HG03175 (cell line): Measurements from ENCODE around the gene CLCN6.
"Not testable (repeated sequence)": the region's sequence is repeated elsewhere in the genome, so short reads cannot be mapped to it uniquely, and the experiment has no call there.

Experiments
- ATAC-seq: cut with Tn5 transposase; IDR thresholded peaks from one replicate; pipeline ENCODE4 v1.9.1; 2021; ENCODE audit warnings: mild to moderate bottlenecking, moderate library complexity; ENCODE audit not compliant: unreplicated experiment

CLCN6 gene

DNA sequence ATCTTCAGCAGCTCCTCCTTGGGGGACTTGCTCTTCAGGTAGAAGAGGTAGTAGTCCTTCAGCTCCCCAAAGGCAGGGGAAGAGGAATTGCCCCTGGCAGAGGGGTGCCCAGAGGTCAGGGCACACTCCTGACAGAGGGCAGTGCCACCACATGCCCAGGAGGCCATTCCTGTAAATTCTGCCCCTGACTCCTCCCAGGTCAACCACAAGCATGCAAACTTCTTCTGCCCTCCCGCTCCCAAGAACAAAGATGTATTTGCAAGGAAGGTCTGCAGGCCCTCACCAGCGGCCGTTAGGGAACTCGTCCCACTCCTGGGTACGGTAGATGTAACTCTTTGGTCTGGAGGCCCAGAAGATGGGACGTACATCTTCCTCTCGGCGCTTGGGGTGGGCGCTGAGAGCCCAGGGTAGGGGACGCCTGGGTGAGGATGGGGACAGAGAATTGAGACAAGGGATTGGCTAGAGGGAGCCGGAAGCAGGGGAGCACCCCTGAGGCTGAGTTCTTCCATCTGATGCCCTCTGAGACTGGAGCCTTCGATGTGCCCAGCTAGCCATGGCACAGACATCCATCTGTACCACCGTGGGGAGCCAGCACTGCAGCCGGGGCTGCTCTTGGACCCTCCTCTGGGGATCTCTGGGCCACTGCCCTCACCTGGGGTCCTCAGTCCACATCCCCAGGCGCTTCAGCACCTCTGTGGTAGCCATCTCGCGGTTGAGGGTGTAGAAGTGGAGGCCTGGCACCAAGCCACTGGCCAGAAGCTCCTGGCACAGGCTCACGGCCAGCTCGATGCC, 11.3 kb upstream of the CLCN6 start:
- ATAC-seq = no peak

GRCh38 chr1:11795238-11795890, 10.6 kb upstream of the CLCN6 start:
- no peak for ATAC-seq

GRCh38 chr1:11796036-11796828, 9.8 kb upstream of the CLCN6 start:
- no peak for ATAC-seq

DNA sequence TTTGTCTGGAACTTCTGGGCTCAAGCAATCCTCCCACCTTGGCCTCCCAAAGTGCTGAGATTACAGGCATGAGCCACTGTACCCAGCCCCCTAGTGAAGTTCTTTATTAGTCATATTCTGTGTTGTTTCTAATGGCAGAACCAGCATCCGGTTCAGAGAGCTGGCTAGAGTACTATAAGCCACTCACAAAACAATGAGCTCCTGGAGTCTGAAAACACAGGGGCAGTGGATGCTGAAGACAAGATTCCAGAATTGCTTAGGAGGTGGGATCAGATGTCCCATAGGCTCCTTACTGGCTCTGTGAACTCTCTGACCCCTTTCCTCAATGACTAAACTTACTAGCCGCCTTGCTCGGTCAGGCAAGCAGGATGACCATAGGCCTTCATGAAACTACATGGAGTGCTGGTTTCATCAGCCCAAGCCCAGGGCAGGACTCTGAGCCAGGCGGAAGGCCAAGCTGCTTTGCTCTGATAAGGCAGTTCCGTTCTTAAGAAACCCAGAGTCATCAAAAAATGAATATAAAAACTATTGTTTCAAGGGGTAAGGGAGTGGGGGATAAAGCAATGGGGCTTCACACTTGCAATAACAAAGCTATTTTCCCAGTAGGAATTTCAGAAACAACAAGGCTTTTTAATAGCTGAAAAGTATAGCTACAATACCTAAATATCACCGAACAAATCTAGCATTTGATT, 8.3 kb upstream of the CLCN6 start:
- ATAC-seq = no peak

GRCh38 chr1:11799099-11799498, 6.9 kb upstream of the CLCN6 start:
- ATAC-seq = no peak

GRCh38 chr1:11799896-11800295, 6.1 kb upstream of the CLCN6 start:
- ATAC-seq = no peak

- no peak for ATAC-seq
These were observed 5.6 kb upstream of the CLCN6 start for GRCh38 chr1:11800391-11800755.

- no peak for ATAC-seq
These were observed 5.1 kb upstream of the CLCN6 start for GRCh38 chr1:11800756-11801433.

DNA sequence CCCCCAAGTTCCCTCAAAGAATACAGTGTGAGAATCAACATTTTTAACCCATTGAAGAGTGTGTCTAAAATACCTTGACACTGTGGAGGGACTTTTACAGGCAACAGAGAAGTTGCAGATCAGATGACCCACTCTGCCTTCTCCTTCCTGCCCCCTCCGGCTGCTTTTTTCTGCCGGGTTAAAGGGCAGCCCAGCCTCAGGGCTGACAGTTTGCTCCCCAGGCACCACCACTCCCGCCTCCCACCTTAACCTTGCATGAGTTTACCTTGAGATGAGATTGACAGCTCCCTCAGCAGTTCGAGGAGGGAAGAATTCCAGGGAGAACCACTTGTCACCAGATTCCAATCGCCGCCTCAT, 3.4 kb upstream of the CLCN6 start:
- no peak for ATAC-seq

DNA sequence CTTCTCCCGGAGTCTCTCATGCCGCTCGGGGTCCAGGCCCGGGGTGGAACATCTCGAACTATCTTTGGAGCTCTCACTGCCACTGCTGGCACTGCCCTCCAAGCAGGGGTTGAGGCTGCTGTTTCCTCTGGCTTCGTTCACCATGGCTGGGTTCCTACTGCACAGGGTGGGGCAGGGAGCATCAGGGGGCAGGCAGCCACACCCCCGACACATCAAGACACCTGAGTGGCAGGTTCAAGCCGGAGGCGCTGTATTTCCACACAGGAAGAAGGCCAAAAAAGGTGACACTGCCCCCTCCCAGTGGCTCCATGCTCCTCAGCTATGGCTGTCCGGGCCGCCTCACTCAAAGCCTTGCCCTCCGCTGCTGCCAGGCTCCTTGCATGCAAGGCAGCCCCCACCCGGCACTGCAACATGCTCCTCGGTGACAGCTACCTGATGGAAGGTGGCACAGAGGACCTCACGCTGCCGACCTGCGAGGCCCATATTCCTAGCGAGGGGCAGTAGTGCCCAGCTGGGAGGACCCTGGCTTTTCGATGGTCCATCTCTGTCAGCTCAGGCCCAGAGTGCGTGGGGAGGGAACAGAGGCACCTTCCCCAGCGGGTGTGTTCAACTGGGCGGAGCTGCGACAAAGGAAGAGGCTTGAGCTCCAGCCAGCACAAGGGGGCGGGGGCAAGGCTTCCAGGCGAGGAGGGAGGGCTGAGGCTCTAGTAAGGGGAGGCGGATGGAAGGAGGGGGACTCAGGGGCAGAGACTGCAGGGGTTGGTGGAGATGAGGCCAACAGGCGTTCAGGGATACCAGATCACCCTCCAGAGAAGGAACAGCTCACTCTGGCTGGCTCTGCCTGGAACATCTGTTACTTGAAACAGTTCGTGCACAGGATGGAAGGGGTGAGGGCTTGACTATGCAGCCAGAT, 2.8 kb upstream of the CLCN6 start:
- peak; percentile 18 for ATAC-seq

DNA sequence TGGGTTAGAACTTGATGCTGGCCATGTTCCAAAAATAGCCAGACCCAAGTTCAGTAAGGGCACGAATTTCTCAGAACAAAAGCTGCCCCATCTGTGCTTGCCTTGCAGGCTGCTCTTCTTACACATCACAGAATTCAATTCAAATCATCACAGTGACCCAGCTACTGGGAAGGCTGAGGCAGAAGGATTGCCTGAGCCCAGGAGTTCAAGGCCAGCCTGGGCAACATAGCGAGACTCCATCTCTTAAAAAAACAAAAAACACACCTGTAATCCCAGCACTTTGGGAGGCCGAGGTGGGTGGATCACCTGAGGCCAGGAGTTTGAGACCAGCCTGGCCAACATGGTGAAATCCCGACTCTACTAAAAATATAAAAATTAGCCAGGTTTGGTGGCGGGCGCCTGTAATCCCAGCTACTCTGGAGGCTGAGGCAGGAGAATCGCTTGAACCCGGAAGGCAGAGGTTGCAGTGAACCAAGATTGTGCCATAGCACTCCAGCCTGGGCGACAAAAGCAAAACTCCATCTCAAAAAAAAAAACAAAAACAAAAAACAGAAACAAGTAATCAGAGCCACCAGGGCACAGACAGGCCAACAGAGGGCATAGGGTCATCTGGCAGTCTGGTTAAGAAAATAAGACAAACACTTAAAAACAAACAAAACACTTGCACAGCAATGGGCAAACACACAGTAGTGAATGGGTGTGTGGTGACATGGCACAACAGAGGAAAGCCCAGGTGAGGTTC, 1.9 kb upstream of the CLCN6 start:
- ATAC-seq = not testable (repeated sequence)

DNA sequence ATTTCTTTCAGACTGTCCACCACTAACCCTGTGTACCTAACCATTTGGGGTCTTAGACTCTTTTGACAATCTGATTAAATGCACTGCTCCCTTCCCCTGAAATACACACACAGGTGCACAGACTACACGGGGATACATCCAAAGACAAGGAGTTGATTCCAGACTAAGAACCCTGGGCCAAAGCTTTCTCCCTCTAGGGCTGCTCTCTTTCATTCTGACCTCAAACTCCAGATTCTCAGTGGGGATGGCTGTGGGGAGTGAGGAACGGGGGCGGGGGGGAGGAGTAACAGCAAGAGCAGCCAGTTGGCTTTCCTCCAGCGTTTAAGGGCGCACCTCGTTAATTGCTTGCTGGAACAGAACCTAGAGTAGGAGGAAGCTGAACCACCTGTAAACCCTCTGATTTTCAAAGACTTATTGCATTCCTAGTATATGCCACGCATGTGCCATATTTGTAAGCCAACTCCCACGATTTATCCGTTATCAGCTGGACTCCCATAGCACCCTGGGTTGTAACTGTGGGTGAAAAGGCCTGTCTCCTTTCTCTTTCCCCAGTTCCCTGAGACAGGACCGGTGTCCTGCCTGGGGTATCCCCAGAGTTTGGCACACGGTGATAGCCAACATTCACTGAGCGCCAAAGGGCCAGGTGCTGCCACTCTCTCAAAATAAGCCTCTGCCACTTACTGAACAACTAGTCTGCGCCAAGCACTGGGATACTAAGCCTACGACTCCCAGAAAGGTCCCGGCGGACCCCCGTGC, 1.1 kb upstream of the CLCN6 start:
- ATAC-seq = no peak

DNA sequence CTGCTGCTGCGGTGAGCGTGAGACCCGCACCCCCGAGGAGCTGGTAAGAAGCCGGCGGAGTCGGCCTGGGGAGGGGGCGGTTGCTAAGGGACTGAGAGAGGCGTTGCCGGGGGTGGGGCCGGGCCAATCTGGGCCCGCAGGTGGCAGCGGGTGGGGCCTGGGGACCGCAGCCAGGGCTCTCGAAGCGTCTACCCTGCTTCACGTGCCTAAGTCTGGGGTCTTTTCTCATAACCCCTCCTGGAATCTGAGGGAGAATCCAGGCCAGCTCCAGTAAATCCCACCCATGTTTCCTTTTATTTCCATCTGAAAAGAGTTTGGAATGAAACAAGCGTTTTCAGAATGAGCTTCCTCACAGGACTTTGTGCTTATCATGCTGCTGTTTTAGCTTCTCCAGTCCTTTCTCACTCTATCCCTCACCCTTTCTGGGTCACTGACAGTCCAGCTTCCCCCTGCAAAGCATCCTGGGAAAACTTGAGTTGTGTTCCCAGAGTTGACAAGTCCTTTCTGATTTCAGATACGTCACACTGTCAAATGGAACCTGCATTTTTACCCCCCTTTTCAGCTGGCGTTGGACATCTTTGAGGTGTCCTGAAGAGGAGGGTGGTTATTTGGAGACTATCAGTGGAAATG, 431 bp downstream of the CLCN6 start:
- peak; percentile 42 for ATAC-seq

- ATAC-seq = no peak
These were observed 1.1 kb downstream of the CLCN6 start for GRCh38 chr1:11807133-11807532.

- ATAC-seq = no peak
These were observed 7.0 kb downstream of the CLCN6 start for GRCh38 chr1:11813021-11813420.

- no peak for ATAC-seq
These were observed 11.2 kb downstream of the CLCN6 start for GRCh38 chr1:11817192-11817591.

GRCh38 chr1:11822091-11822490, 16.1 kb downstream of the CLCN6 start:
- ATAC-seq = no peak
